ENCODE data around the gene TNFAIP8. TPM values are rescaled to one million over a fixed set of nuclear protein-coding genes. Genes with fewer than 3 reads are reported as not detected.
A peak's percentile ranks its signal among the peaks of the same experiment; 100 is the strongest.

TNFAIP8 gene
- total and polyA plus RNA-seq, 7 experiments from 2014 or later = 102 to 285 (median 156) TPM

DNA sequence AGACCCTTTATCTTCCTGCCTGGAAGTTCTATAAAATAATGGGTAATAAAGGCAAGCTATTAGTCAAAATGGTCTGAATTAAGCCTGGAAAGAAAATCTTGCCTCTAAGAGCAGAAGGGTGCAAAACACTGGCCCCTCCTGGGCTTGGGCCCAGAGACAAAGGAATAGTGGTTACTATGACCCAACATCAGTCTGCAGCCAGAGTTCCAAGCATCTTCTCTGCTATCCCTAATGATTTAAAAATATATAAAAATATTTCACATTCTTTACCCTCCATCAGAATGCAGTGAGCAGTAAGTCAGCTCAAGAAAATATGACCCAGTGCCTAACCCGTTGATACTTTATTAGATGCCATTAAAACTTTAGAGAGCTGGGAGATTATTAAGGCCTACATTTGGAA lies 14.7 kb downstream of the TNFAIP8 start:
- Histone ChIP-seq H3K27me3 (ENCODE audit: control insufficient read depth in 2 of 2, insufficient read depth in 2 of 2, low read length in 2 of 2) (no peaks in the 10 kb centered on the region), H3K4me1 (ENCODE audit: control insufficient read depth in 2 of 2, insufficient read depth in 2 of 2, low read length in 2 of 2) (peaks cover 45 to 54% of the 10 kb centered on the region in 2 donors), H3K36me3 (ENCODE audit: control insufficient read depth in 2 of 3, insufficient read depth in 3 of 3, low read length in 3 of 3) (peaks cover 0 to 8% (median 0%) of the 10 kb centered on the region in 3 experiments), H3K4me3 (ENCODE audit: low read length) (no peak overlapping the region), H3K9me3 (ENCODE audit: control insufficient read depth in 2 of 3, low read length in 3 of 3) (no peaks in the 10 kb centered on the region), H3K27ac (ENCODE audit: low read depth, low read length) (peak overlapping the region; percentile 3)
- ChIA-PET POLR2A (interaction anchor here (0.6 to 1.3 kb wide), 5 partner anchors 8 to 34 kb away, joined by 3 to 12 read pairs (median 3); no protein-coding TSS in a partner anchor), CTCF (interaction anchor here (0.6 to 1.3 kb wide), 5 partner anchors 10 to 55 kb away, joined by 3 read pairs; no protein-coding TSS in a partner anchor)
- H3K27me3 Mint-ChIP-seq = no peaks in the 10 kb centered on the region
- peak overlapping the region in 2 of 10 donors; percentile 20 to 21 for H3K4me3 Mint-ChIP-seq
- H3K4me1 Mint-ChIP-seq = peaks cover 47 to 90% (median 77%) of the 10 kb centered on the region in 7 donors
- peaks cover 7 to 34% (median 21%) of the 10 kb centered on the region in 5 donors for H3K36me3 Mint-ChIP-seq
- ATAC-seq = no peak
- no peak for DNase-seq
- H3K27ac Mint-ChIP-seq = peak overlapping the region in 6 of 9 donors; percentile 37 to 96 (median 66)
- intact Hi-C loops (cut with micrococcal nuclease) = no loop called here
- no peaks in the 10 kb centered on the region for H3K9me3 Mint-ChIP-seq

GRCh38 chr5:119371146-119371545 lies 15.3 kb downstream of the TNFAIP8 start:
- Mint-ChIP-seq H3K27me3 (no peaks in the 10 kb centered on the region), H3K4me3 (no peak overlapping the region), H3K36me3 (peaks cover 7 to 30% (median 19%) of the 10 kb centered on the region in 5 donors), H3K9me3 (no peaks in the 10 kb centered on the region), H3K27ac (peak overlapping the region in 8 of 9 donors; percentile 39 to 96 (median 69)), H3K4me1 (peaks cover 40 to 83% (median 71%) of the 10 kb centered on the region in 7 donors)
- Histone ChIP-seq H3K27me3 (ENCODE audit: control insufficient read depth in 2 of 2, insufficient read depth in 2 of 2, low read length in 2 of 2) (no peaks in the 10 kb centered on the region), H3K4me1 (ENCODE audit: control insufficient read depth in 2 of 2, insufficient read depth in 2 of 2, low read length in 2 of 2) (peaks cover 38 to 48% of the 10 kb centered on the region in 2 donors), H3K9me3 (ENCODE audit: control insufficient read depth in 2 of 3, low read length in 3 of 3) (no peaks in the 10 kb centered on the region), H3K27ac (ENCODE audit: low read depth, low read length) (no peak overlapping the region), H3K4me3 (ENCODE audit: low read length) (no peak overlapping the region), H3K36me3 (ENCODE audit: control insufficient read depth in 2 of 3, insufficient read depth in 3 of 3, low read length in 3 of 3) (peaks cover 0 to 8% (median 0%) of the 10 kb centered on the region in 3 experiments)
- intact Hi-C loops (cut with micrococcal nuclease) = no loop called here
- no peak for ATAC-seq
- ChIA-PET POLR2A (interaction anchor here (0.6 to 1.8 kb wide), 5 partner anchors 9 to 34 kb away, joined by 3 to 12 read pairs (median 4); partner anchors contain the start of gene TNFAIP8), CTCF (interaction anchor here (1.1 to 1.3 kb wide), 3 partner anchors 12 to 56 kb away, joined by 3 read pairs; no protein-coding TSS in a partner anchor)
- no peak for DNase-seq

GRCh38 chr5:119373449-119373858 lies 17.6 kb downstream of the TNFAIP8 start:
- peaks cover 0 to 8% (median 0%) of the 10 kb centered on the region in 3 experiments for H3K36me3 ChIP-seq (ENCODE audit: control insufficient read depth in 2 of 3, insufficient read depth in 3 of 3, low read length in 3 of 3)
- DNase-seq (no peak), ATAC-seq (no peak)
- intact Hi-C loops (cut with micrococcal nuclease) = loop anchor here in 1 of 2 donors (1.0 kb wide), 1 partner anchor 9 kb away; no protein-coding TSS in a partner anchor
- peak overlapping the region in 3 of 10 donors; percentile 2 to 20 (median 8) for H3K4me3 Mint-ChIP-seq
- H3K27ac ChIP-seq (ENCODE audit: low read depth, low read length) = no peak overlapping the region
- no peaks in the 10 kb centered on the region for H3K9me3 ChIP-seq (ENCODE audit: control insufficient read depth in 2 of 3, low read length in 3 of 3)
- no peaks in the 10 kb centered on the region for H3K9me3 Mint-ChIP-seq
- peak overlapping the region in 7 of 9 donors; percentile 0 to 76 (median 18) for H3K27ac Mint-ChIP-seq
- POLR2A ChIA-PET = interaction anchor here (0.6 to 1.7 kb wide), 2 partner anchors 17 to 35 kb away, joined by 3 to 4 read pairs; no protein-coding TSS in a partner anchor
- peaks cover 31 to 33% of the 10 kb centered on the region in 2 donors for H3K4me1 ChIP-seq (ENCODE audit: control insufficient read depth in 2 of 2, insufficient read depth in 2 of 2, low read length in 2 of 2)
- H3K27me3 ChIP-seq (ENCODE audit: control insufficient read depth in 2 of 2, insufficient read depth in 2 of 2, low read length in 2 of 2) = no peaks in the 10 kb centered on the region
- CTCF ChIA-PET = interaction anchor here (1.4 kb wide), 1 partner anchor 12 kb away, joined by 6 read pairs; no protein-coding TSS in a partner anchor
- no peak overlapping the region for H3K4me3 ChIP-seq (ENCODE audit: low read length)
- H3K36me3 Mint-ChIP-seq = peaks cover 7 to 29% (median 22%) of the 10 kb centered on the region in 5 donors
- H3K4me1 Mint-ChIP-seq = peaks cover 34 to 83% (median 70%) of the 10 kb centered on the region in 7 donors
- H3K27me3 Mint-ChIP-seq = no peaks in the 10 kb centered on the region

DNA sequence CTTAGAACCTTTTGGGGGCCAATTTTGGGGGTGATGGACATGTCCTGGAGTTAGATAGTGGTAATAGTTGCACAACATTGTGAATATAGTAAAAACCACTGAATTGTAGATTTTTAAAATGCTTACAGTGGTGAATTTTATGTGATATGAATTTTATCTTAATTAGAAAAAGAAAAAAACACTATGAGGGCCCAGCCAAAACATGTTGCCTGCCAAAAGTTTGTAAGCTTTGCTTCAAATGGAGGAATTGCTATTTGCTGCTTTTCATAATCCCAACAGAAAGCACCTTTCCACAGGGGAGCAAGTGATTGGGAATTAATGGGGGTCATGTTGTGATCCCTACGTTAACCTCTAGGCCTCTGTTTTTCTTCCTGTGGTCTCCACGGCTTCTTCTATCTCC lies 19.1 kb downstream of the TNFAIP8 start:
- H3K4me1 Mint-ChIP-seq = peaks cover 45 to 83% (median 68%) of the 10 kb centered on the region in 7 donors
- H3K4me3 Mint-ChIP-seq = no peak overlapping the region
- Histone ChIP-seq H3K27ac (ENCODE audit: low read depth, low read length) (no peak overlapping the region), H3K36me3 (ENCODE audit: control insufficient read depth in 2 of 3, insufficient read depth in 3 of 3, low read length in 3 of 3) (peaks cover 0 to 8% (median 0%) of the 10 kb centered on the region in 3 experiments), H3K9me3 (ENCODE audit: control insufficient read depth in 2 of 3, low read length in 3 of 3) (no peaks in the 10 kb centered on the region), H3K27me3 (ENCODE audit: control insufficient read depth in 2 of 2, insufficient read depth in 2 of 2, low read length in 2 of 2) (no peaks in the 10 kb centered on the region), H3K4me1 (ENCODE audit: control insufficient read depth in 2 of 2, insufficient read depth in 2 of 2, low read length in 2 of 2) (peaks cover 19 to 42% of the 10 kb centered on the region in 2 donors), H3K4me3 (ENCODE audit: low read length) (no peak overlapping the region)
- no peaks in the 10 kb centered on the region for H3K27me3 Mint-ChIP-seq
- ChIA-PET CTCF (interaction anchor here (0.9 kb wide), 1 partner anchor 60 kb away, joined by 3 read pairs; no protein-coding TSS in a partner anchor), POLR2A (interaction anchor here (1.1 kb wide), 1 partner anchor 32 kb away, joined by 4 read pairs; no protein-coding TSS in a partner anchor)
- H3K36me3 Mint-ChIP-seq = peaks cover 11 to 28% (median 25%) of the 10 kb centered on the region in 5 donors
- intact Hi-C loops (cut with micrococcal nuclease) = loop anchor here in 1 of 2 donors (1.0 kb wide), 1 partner anchor 8 kb away; no protein-coding TSS in a partner anchor
- ATAC-seq = no peak
- peak overlapping the region in 4 of 9 donors; percentile 63 to 82 (median 77) for H3K27ac Mint-ChIP-seq
- H3K9me3 Mint-ChIP-seq = no peaks in the 10 kb centered on the region
- DNase-seq = no peak

GRCh38 chr5:119377066-119377465 lies 21.2 kb downstream of the TNFAIP8 start:
- Histone ChIP-seq H3K27me3 (ENCODE audit: control insufficient read depth in 2 of 2, insufficient read depth in 2 of 2, low read length in 2 of 2) (no peaks in the 10 kb centered on the region), H3K4me1 (ENCODE audit: control insufficient read depth in 2 of 2, insufficient read depth in 2 of 2, low read length in 2 of 2) (peaks cover 6 to 60% of the 10 kb centered on the region in 2 donors), H3K4me3 (ENCODE audit: low read length) (no peak overlapping the region), H3K36me3 (ENCODE audit: control insufficient read depth in 2 of 3, insufficient read depth in 3 of 3, low read length in 3 of 3) (peaks cover 0 to 8% (median 0%) of the 10 kb centered on the region in 3 experiments), H3K9me3 (ENCODE audit: control insufficient read depth in 2 of 3, low read length in 3 of 3) (no peaks in the 10 kb centered on the region), H3K27ac (ENCODE audit: low read depth, low read length) (no peak overlapping the region)
- no peaks in the 10 kb centered on the region for H3K27me3 Mint-ChIP-seq
- intact Hi-C loops (cut with micrococcal nuclease) = no loop called here
- CTCF ChIA-PET = no interaction called here
- peaks cover 0 to 2% (median 0%) of the 10 kb centered on the region in 11 donors for H3K9me3 Mint-ChIP-seq
- peak overlapping the region in 8 of 9 donors; percentile 15 to 86 (median 64) for H3K27ac Mint-ChIP-seq
- peaks cover 11 to 26% (median 22%) of the 10 kb centered on the region in 5 donors for H3K36me3 Mint-ChIP-seq
- DNase-seq (no peak), ATAC-seq (no peak)
- H3K4me3 Mint-ChIP-seq = no peak overlapping the region
- H3K4me1 Mint-ChIP-seq = peaks cover 41 to 84% (median 66%) of the 10 kb centered on the region in 7 donors
- POLR2A ChIA-PET = no interaction called here

DNA sequence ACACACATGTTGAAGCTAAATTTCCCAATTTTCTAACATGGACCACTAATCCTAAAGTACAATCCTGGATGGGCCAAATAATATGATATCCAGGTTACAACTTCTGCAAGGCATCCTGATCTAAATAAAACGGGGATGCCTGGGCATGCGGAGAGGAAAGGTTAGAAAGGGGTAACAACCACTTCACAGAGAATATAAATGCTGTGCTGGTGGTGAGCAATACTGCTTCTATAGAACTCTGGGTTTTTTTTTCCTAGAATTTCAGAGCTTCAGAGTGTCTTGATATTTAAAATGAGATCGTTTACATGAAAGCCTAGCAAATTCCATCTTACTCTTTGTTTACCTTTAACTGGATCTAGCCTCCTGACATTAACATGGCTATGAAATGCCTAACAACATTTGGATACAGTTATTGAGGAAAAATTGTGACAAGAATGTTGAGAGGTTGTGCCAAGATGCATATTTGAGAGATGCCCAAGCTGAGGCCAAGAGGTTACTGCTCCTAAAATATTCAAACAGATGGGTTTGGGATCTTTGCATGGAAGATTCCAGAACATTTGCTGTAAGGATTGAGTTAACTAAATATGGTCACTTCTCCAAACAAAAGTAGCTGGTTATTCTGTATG lies 22.4 kb downstream of the TNFAIP8 start:
- intact Hi-C loops (cut with micrococcal nuclease) = no loop called here
- Mint-ChIP-seq H3K4me1 (peaks cover 42 to 90% (median 72%) of the 10 kb centered on the region in 7 donors), H3K27ac (peak overlapping the region; percentile 61 to 91 (median 78)), H3K27me3 (no peaks in the 10 kb centered on the region), H3K36me3 (peaks cover 8 to 21% (median 21%) of the 10 kb centered on the region in 5 donors), H3K9me3 (peaks cover 0 to 3% (median 0%) of the 10 kb centered on the region in 11 donors), H3K4me3 (peak overlapping the region in 6 of 10 donors; percentile 2 to 56 (median 46))
- H3K36me3 ChIP-seq (ENCODE audit: control insufficient read depth in 2 of 3, insufficient read depth in 3 of 3, low read length in 3 of 3) = peaks cover 0 to 5% (median 0%) of the 10 kb centered on the region in 3 experiments
- H3K27me3 ChIP-seq (ENCODE audit: control insufficient read depth in 2 of 2, insufficient read depth in 2 of 2, low read length in 2 of 2) = no peaks in the 10 kb centered on the region
- ChIA-PET POLR2A (interaction anchor here (0.6 to 1.5 kb wide), 10 partner anchors 8 to 92 kb away, joined by 3 to 7 read pairs (median 3); no protein-coding TSS in a partner anchor), CTCF (interaction anchor here (0.7 to 1.2 kb wide), 4 partner anchors 9 to 63 kb away, joined by 3 to 5 read pairs (median 3); no protein-coding TSS in a partner anchor)
- no peak overlapping the region for H3K27ac ChIP-seq (ENCODE audit: low read depth, low read length)
- H3K9me3 ChIP-seq (ENCODE audit: control insufficient read depth in 2 of 3, low read length in 3 of 3) = no peaks in the 10 kb centered on the region
- H3K4me3 ChIP-seq (ENCODE audit: low read length) = no peak overlapping the region
- H3K4me1 ChIP-seq (ENCODE audit: control insufficient read depth in 2 of 2, insufficient read depth in 2 of 2, low read length in 2 of 2) = peaks cover 15 to 70% of the 10 kb centered on the region in 2 donors
- DNase-seq (no peak), ATAC-seq (no peak)

Measured in naive thymus-derived CD4-positive, alpha-beta T cell (primary cell).